ENCODE measurements around the gene GPR33.
"Not testable (repeated sequence)": the region's sequence is repeated elsewhere in the genome, so short reads cannot be mapped to it uniquely, and the experiment has no call there.

GPR33 gene

GRCh38 chr14:31457665-31458659 is 29.9 kb downstream of the GPR33 start:
- FAIRE-seq, result no peak

- peak; percentile 93 for FAIRE-seq
Measured at GRCh38 chr14:31456841-31457664, 30.8 kb downstream of the GPR33 start, which contains the start of gene DTD2. DTD2 (minus strand) TSS chr14:31457506; CDS start chr14:31457393, 113 bp downstream.

GRCh38 chr14:31449971-31450610 is 37.7 kb downstream of the GPR33 start:
- FAIRE-seq, result no peak

- no peak for FAIRE-seq
Measured at GRCh38 chr14:31449136-31449535, 38.7 kb downstream of the GPR33 start.

GRCh38 chr14:31445703-31446102 is 42.1 kb downstream of the GPR33 start:
- FAIRE-seq, result no peak

GRCh38 chr14:31442284-31442683 is 45.6 kb downstream of the GPR33 start:
- no peak for FAIRE-seq

GRCh38 chr14:31441273-31442111 is 46.3 kb downstream of the GPR33 start:
- FAIRE-seq, result no peak

GRCh38 chr14:31440280-31440679 is 47.6 kb downstream of the GPR33 start:
- FAIRE-seq, result no peak

GRCh38 chr14:31439561-31439960 is 48.3 kb downstream of the GPR33 start:
- no peak for FAIRE-seq

GRCh38 chr14:31437045-31437691 is 50.7 kb downstream of the GPR33 start:
- FAIRE-seq, result not testable (repeated sequence)

GRCh38 chr14:31435276-31435675 is 52.6 kb downstream of the GPR33 start:
- no peak for FAIRE-seq
